GM13977 (cell line): Measurements from ENCODE around the gene FCHSD1.

ENCODE experiments used
- DNase-seq: peaks from one replicate; pipeline ENCODE4 v3.0.0; 2012; ENCODE audit warnings: low spot score
- CTCF ChIP-seq: IDR thresholded peaks from 2 replicates; pipeline ENCODE4 v1.5.1; 2012; ENCODE audit warnings: mild to moderate bottlenecking, control low read depth; ENCODE audit not compliant: insufficient read depth; ENCODE audit errors: extremely low read depth, missing control alignments
- in situ Hi-C: fragments of 300-500 bp; cut with MboI; formaldehyde crosslinking; loops from one replicate; pipeline ENCODE4 v1.12.0; 2022; ENCODE audit warnings: low sequenced_read_pairs, low pct_unique_long_range_greater_than_20kb, mixed read lengths, inconsistent platforms; ENCODE audit not compliant: unreplicated experiment

Gene FCHSD1

GRCh38 chr5:141623611-141624010, 27.6 kb downstream of the FCHSD1 start:
- in situ Hi-C loops = loop anchor here (5.0 kb wide), 1 partner anchor 36 kb away; no protein-coding TSS in a partner anchor
- no peak for DNase-seq
- TF ChIP-seq CTCF = no peak

GRCh38 chr5:141623186-141623585, 28.0 kb downstream of the FCHSD1 start:
- TF ChIP-seq CTCF = no peak
- in situ Hi-C loops = loop anchor here (5.0 kb wide), 1 partner anchor 36 kb away; no protein-coding TSS in a partner anchor
- DNase-seq = peak; percentile 53

- in situ Hi-C loops = no loop called here
- peak; percentile 96 for DNase-seq
- peak; percentile 98 for TF ChIP-seq CTCF
Measured at GRCh38 chr5:141618804-141619554, 32.2 kb downstream of the FCHSD1 start, which contains the start of gene DIAPH1. Gene DIAPH1 (minus strand): TSS chr5:141619000. CDS start chr5:141618914, 86 bp downstream.

GRCh38 chr5:141618030-141618803, 33.0 kb downstream of the FCHSD1 start:
- in situ Hi-C loops = no loop called here
- no peak for DNase-seq
- no peak for TF ChIP-seq CTCF

- in situ Hi-C loops = no loop called here
- no peak for DNase-seq
- no peak for TF ChIP-seq CTCF
Measured at GRCh38 chr5:141617682-141618029, 33.6 kb downstream of the FCHSD1 start.

- no peak for DNase-seq
- TF ChIP-seq CTCF = no peak
- in situ Hi-C loops = no loop called here
Measured at GRCh38 chr5:141617128-141617527, 34.1 kb downstream of the FCHSD1 start.
